NCI-H1092 treated with DMSO at 0.1 percent for 48 hours (cell line): ENCODE results near the gene NCOR1.

Source experiments
- DNase-seq: peaks from one replicate; lab custom pipeline; 2025; lab: John Stamatoyannopoulos, UW

NCOR1 gene

GRCh38 chr17:16027708-16028584 is 187.4 kb downstream of the NCOR1 start:
- no peak for DNase-seq

GRCh38 chr17:16026895-16027294 is 188.4 kb downstream of the NCOR1 start:
- no peak for DNase-seq

DNA sequence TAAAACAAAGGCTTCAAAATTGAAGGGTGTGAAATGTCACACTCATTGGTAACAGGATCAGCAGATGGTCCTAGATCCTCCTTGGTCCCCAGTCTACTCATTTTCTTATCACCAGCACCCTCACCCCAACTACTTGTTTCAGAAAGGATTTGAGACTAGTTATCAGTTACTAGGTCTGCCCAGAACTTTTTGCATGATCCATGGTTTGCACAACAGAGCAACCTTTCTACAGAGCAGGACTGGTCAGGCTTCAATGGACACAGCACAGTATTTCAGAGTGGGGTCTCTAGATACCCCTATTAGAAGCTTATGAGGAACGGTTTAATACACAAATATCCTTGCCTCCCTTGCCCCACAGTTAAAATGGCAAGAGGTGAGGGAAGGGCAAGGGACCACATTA is 190.1 kb downstream of the NCOR1 start:
- DNase-seq = no peak

GRCh38 chr17:16023881-16024280 is 191.5 kb downstream of the NCOR1 start:
- DNase-seq = no peak

GRCh38 chr17:16019347-16019746 is 196.0 kb downstream of the NCOR1 start:
- no peak for DNase-seq

- DNase-seq = no peak
Observed at GRCh38 chr17:16013943-16014407, 201.4 kb downstream of the NCOR1 start.

- DNase-seq = no peak
Observed at GRCh38 chr17:16007439-16007838, 207.9 kb downstream of the NCOR1 start.

GRCh38 chr17:16005636-16006035 is 209.7 kb downstream of the NCOR1 start:
- no peak for DNase-seq

DNA sequence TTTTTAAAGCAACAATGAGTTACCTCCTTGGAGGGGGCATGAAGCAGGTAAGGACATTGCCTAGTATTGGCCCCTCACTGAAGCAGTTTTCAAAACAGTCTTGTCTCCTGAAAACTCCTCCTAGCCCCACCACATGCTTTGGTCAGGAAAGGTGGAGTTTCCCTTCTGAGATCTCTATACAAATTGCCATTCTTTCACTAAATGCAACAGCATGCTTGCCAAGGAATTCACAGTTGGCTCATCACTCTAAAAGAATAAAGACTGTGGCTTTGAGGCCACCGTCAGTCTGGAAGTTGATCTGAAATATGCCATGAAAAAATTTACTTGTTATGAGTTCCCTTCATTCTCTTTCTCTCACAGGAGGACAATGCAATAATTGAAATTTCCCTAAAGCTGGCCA is 211.5 kb downstream of the NCOR1 start:
- no peak for DNase-seq

DNA sequence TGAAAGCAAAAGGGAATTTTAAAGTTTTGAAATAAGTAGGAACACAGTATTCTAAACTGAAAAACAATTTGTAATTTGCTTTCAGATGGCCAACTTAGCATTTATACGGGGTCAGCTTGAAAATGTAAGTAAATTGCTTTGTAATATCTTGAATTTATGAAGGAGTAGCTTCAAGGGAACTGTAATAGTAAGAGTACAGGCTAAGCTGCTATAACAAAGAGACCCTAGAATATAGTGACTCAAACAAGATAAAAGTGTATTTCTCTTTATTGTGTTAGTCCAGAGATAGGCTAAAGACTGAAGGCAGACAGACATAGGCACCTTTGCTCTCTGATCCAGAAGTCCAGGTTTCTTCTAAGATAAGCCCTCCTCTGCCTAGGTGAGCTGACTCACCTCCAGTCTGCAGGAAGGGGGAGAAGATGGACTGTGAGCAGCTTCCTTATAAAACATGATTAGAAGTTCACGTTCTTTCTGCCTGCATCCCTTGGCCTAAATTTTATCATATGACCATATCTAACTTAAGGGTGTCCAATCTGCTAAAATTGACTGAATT is 212.6 kb downstream of the NCOR1 start:
- DNase-seq = no peak

DNA sequence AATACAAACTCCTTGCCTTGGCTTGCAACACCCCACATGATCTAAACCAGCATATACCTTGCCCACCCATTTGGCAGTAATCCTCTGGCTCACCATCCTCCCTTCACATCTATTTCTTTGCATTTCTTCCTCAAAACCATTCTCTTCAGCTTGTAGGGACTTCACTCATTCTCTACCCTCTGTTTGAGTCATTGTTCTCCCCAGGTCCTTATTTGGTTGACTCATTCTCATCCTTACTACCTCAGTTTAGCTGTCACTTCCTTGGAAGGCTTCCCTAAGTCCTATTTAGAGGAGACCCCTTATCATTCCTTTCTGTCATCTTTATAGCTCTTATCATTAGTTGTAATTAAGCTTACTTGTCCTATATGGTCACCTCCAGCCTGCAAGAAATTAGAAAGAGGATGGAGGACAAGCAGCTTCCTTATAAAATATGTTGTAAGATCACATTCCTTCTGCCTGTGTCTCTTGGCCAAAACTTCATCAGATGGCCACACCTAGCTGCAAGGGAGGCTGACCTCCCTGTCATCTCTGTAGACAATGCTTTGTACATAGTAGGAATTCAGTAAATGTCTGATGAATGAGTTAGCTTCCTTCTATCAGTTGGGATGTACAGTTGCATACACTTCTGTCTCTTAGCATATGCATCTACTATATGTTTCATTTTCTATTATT is 214.0 kb downstream of the NCOR1 start:
- no peak for DNase-seq

GRCh38 chr17:15999974-16000827 is 215.1 kb downstream of the NCOR1 start:
- peak; percentile 32 for DNase-seq

DNA sequence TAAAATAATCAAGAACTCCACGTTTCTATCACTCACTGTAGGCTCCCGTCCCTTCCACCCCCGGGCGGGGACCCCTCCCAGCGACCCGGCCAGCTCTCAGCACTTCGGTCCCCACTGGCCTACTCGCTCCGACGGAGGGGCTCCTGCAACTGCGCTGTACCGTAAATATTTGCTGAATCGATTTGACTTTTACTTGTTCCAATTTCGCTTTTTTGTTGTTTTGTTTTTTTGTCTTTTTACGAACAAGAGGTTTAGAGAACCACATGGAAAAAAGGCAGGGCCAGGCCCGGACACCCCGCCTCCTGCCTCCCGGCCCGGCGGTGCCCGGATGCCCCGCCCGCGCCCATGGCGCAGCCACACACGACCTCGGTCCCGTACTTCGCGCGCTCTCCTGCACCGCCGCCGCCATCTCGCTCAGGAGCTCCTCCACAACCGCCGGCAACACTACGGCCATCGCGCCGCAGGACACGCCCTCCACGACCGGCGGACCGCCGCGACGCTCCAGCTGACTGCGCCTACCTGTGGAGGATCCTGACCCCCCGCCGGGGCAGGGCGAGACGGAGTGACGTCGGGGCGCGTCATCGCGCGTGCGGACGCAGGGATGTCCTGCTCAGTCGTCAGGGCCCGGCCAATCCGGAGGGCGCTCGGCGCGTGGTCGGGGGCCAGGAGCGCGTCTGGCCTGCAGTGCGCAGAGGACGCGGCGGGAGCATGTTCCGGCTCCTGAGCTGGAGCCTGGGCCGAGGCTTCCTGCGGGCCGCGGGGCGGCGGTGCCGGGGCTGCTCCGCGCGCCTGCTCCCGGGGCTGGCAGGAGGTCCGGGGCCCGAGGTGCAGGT is 216.0 kb downstream of the NCOR1 start, which contains the start of the genes TTC19 and ZSWIM7:
TSS of gene TTC19 (plus strand) at position 684 of the 833 bp plus-strand sequence. CDS start at position 709, 25 bp downstream.
TSS of gene ZSWIM7 (minus strand) at position 564 of the 833 bp plus-strand sequence. CDS start at position 454, 110 bp downstream.
- DNase-seq = peak; percentile 86

- DNase-seq = no peak
Observed at GRCh38 chr17:15998031-15998562, 217.2 kb downstream of the NCOR1 start.

DNA sequence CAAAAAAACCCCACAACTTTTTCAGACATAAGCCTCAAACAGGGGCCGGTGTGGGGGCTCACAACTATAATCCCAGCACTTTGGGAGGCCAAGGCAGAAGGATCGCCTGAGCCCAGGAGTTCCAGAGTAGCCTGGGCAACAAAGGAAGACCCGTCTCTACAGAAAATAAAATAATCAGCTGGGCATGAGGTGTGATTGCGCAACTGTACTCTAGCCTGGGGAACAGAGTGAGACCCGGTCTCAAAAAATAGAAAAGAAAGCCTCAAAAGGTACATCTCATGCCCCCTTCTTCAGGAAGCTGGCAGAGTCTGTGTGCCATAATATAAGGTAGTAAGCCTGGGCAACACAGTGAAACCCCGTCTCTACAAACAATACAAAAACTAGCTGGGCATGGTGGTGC is 219.0 kb downstream of the NCOR1 start:
- no peak for DNase-seq

GRCh38 chr17:15981646-15982580 is 233.4 kb downstream of the NCOR1 start:
- DNase-seq = no peak

- DNase-seq = no peak
Observed at GRCh38 chr17:15981208-15981607, 234.1 kb downstream of the NCOR1 start.
